B cell (primary cell): Measurements from ENCODE around the gene PRIMPOL. TPM values are rescaled to one million over a fixed set of nuclear protein-coding genes. Genes with fewer than 3 reads are reported as not detected.

Experiments used
- ATAC-seq: fragments of 200-7000 bp; cut with Tn5 transposase; one replicate; pipeline ENCODE4 v1.10.0; 2021; ENCODE audit warnings: low read depth, mild to moderate bottlenecking, moderate number of reproducible peaks, moderate library complexity
- CTCF ChIA-PET: fragments of 350-600 bp; sonication (Branson Sonifier 250); formaldehyde crosslinking; loops from one replicate; lab custom pipeline; 2021; ENCODE audit warnings: antibody characterized with exemption, inconsistent platforms; lab: Charles Lee
- POLR2A ChIA-PET: fragments of 350-600 bp; sonication (Branson Sonifier 250); formaldehyde crosslinking; loops from one replicate; lab custom pipeline; 2021; ENCODE audit warnings: antibody characterized with exemption; lab: Charles Lee
- DNase-seq: peaks from one replicate; pipeline ENCODE4 v3.0.0; 2013
- H2AFZ ChIP-seq: 2 replicates; pipeline ENCODE4 v1.6.1; 2012; ENCODE audit warnings: mild to moderate bottlenecking, low read depth, low read length; ENCODE audit not compliant: insufficient read depth, poor library complexity, severe bottlenecking
- H3K27ac ChIP-seq, 2 donors: 1 replicate in 1 of 2; 2 replicates in 1 of 2; pipeline ENCODE4 v1.5.1; 2012 to 2013; ENCODE audit warnings: low read length in 2 of 2, mild to moderate bottlenecking in 2 of 2, moderate library complexity in 1 of 2
- H3K27me3 ChIP-seq, 4 experiments: fragments of 200-600 bp in 1 of 4; sonication (generic) in 1 of 4; replicated peaks in 1 of 4; 1 replicate in 2 of 4; 2 replicates in 2 of 4; pipeline versions ENCODE4 v1.6.1 to v1.7.0; 2013 to 2016; ENCODE audit warnings: low read length in 3 of 4, mild to moderate bottlenecking in 2 of 4, mixed read lengths in 1 of 4, moderate library complexity in 1 of 4; ENCODE audit not compliant: insufficient read depth in 4 of 4, control insufficient read depth in 3 of 4; ENCODE audit errors: control extremely low read depth in 1 of 4
- H3K36me3 ChIP-seq, 2 experiments: replicated peaks in 1 of 2; 1 replicate in 1 of 2; 2 replicates in 1 of 2; pipeline versions ENCODE4 v1.6.1 to v1.7.1; 2013; ENCODE audit warnings: low read length in 1 of 2; ENCODE audit not compliant: insufficient read depth in 2 of 2, control insufficient read depth in 1 of 2; ENCODE audit errors: control extremely low read depth in 1 of 2, extremely low read depth in 1 of 2
- H3K4me1 ChIP-seq, 2 donors: fragments of 200-600 bp in 1 of 2; sonication (generic) in 1 of 2; 1 replicate in 1 of 2; 2 replicates in 1 of 2; pipeline versions ENCODE4 v1.5.1 to v1.6.1; 2013 to 2017; ENCODE audit warnings: low read length in 2 of 2; ENCODE audit not compliant: control insufficient read depth in 2 of 2, insufficient read depth in 2 of 2
- H3K4me2 ChIP-seq: replicated peaks from 2 replicates; pipeline ENCODE3; 2012; ENCODE audit warnings: mild to moderate bottlenecking, low read depth, low read length; ENCODE audit not compliant: poor library complexity, severe bottlenecking
- H3K4me3 ChIP-seq, 5 experiments: fragments of 200-600 bp in 1 of 5; sonication (generic) in 1 of 5; 1 replicate in 3 of 5; 2 replicates in 2 of 5; pipeline versions ENCODE4 v1.5.1 to v1.7.0; 2011 to 2016; ENCODE audit warnings: low read length in 4 of 5, mild to moderate bottlenecking in 4 of 5, low read depth in 2 of 5, control low read depth in 1 of 5, moderate library complexity in 1 of 5; ENCODE audit not compliant: insufficient read depth in 1 of 5; ENCODE audit errors: control extremely low read depth in 1 of 5, extremely low read depth in 1 of 5
- H3K79me2 ChIP-seq: fragments of 200-600 bp; sonication (generic); one replicate; pipeline ENCODE4 v1.6.0; 2016; ENCODE audit warnings: low read length; ENCODE audit not compliant: control insufficient read depth, insufficient read depth
- H3K9ac ChIP-seq: fragments of 200-600 bp; sonication (generic); 2 replicates; pipeline ENCODE4 v1.6.1; 2017; ENCODE audit warnings: mild to moderate bottlenecking, low read length, moderate library complexity
- H3K9me3 ChIP-seq, 3 donors: one replicate each; pipeline versions ENCODE4 v1.6.1 to v1.7.1; 2013; ENCODE audit warnings: low read length in 2 of 3; ENCODE audit not compliant: control insufficient read depth in 2 of 3, insufficient read depth in 1 of 3; ENCODE audit errors: control extremely low read depth in 1 of 3
- H4K20me1 ChIP-seq: 2 replicates; pipeline ENCODE4 v1.6.0; 2012; ENCODE audit warnings: mild to moderate bottlenecking, low read length; ENCODE audit not compliant: insufficient read depth, control insufficient read depth, poor library complexity, severe bottlenecking
- H3K27ac Mint-ChIP-seq: one replicate; pipeline ENCODE4 v1.8.0; 2021; ENCODE audit warnings: mixed read lengths
- H3K27me3 Mint-ChIP-seq: one replicate; pipeline ENCODE4 v1.8.0; 2021; ENCODE audit warnings: mixed read lengths
- H3K4me1 Mint-ChIP-seq: one replicate; pipeline ENCODE4 v1.8.0; 2021; ENCODE audit warnings: mixed read lengths
- H3K4me3 Mint-ChIP-seq: one replicate; pipeline ENCODE4 v1.8.0; 2021; ENCODE audit warnings: mixed read lengths
- H3K9me3 Mint-ChIP-seq: one replicate; pipeline ENCODE4 v1.8.0; 2022; ENCODE audit warnings: mixed read lengths; ENCODE audit not compliant: insufficient read depth
- CTCF ChIP-seq: fragments of 200-600 bp; IDR thresholded peaks from one replicate; pipeline ENCODE4 v1.8.0; 2022; ENCODE audit warnings: antibody characterized with exemption, mild to moderate bottlenecking
- EZH2 ChIP-seq: IDR thresholded peaks from 2 replicates; pipeline ENCODE4 v1.6.1; 2012; ENCODE audit warnings: borderline replicate concordance, low read depth, mild to moderate bottlenecking, moderate library complexity, low read length; ENCODE audit not compliant: insufficient read depth, poor library complexity, severe bottlenecking
- WGBS: methylation state at CpG from one replicate; pipeline ENCODE4 v1.1.5; 2013; ENCODE audit warnings: missing lambda C conversion rate; ENCODE audit not compliant: insufficient coverage; 5-methylcytosine and 5-hydroxymethylcytosine counted together
- intact Hi-C: fragments of 100-400 bp; cut with micrococcal nuclease; formaldehyde crosslinking; loops from one replicate; pipeline ENCODE4 v1.10.0; 2022
- polyA plus RNA-seq: library from polyadenylated mRNA; depleted of rRNA; stranded (reverse); fragments of >200 nt; gene quantifications from 2 replicates; pipeline ENCODE4 v1.2.3, GENCODE V29; 2012
- total RNA-seq, 2 donors: library from RNA; stranded (reverse); fragments of 120-200 nt in 1 of 2; gene quantifications; 1 replicate in 1 of 2; 2 replicates in 1 of 2; pipeline versions ENCODE4 v1.2.3 to v1.2.4, GENCODE V29; 2013 to 2022

PRIMPOL gene
- total and polyA plus RNA-seq, 2 donors (not counting 1 experiment from before 2014, with no cell fraction given) = 15.4 to 16.3 TPM

GRCh38 chr4:184660978-184661377 is 11.4 kb downstream of the PRIMPOL start:
- Histone ChIP-seq H3K27ac (no peak overlapping the region), H3K9ac (no peak overlapping the region), H3K4me3 (no peak overlapping the region), H3K79me2 (no peaks in the 10 kb centered on the region), H3K4me2 (no peak overlapping the region), H3K9me3 (no peaks in the 10 kb centered on the region), H4K20me1 (no peaks in the 10 kb centered on the region), H3K4me1 (peaks cover 3 to 5% of the 10 kb centered on the region in 2 donors), H2AFZ (no peak overlapping the region), H3K27me3 (no peaks in the 10 kb centered on the region), H3K36me3 (peaks cover 4 to 5% of the 10 kb centered on the region in 2 experiments)
- DNase-seq (no peak), ATAC-seq (no peak)
- no peaks in the 10 kb centered on the region for H3K27me3 Mint-ChIP-seq
- intact Hi-C loops = no loop called here
- no peak overlapping the region for H3K27ac Mint-ChIP-seq
- TF ChIP-seq EZH2 (no peak), CTCF (no peak)
- ChIA-PET POLR2A (no interaction called here), CTCF (interaction anchor here (1.4 kb wide), 1 partner anchor 397 kb away, joined by 4 read pairs; no protein-coding TSS in a partner anchor)
- no peaks in the 10 kb centered on the region for H3K9me3 Mint-ChIP-seq
- H3K4me3 Mint-ChIP-seq = no peak overlapping the region
- H3K4me1 Mint-ChIP-seq = peaks cover 15% of the 10 kb centered on the region

- no CpG with 5 or more reads among the region's 1 CpG for WGBS
- intact Hi-C loops = no loop called here
- H3K4me1 Mint-ChIP-seq = peaks cover 5% of the 10 kb centered on the region
- Histone ChIP-seq H2AFZ (no peak overlapping the region), H3K4me2 (no peak overlapping the region), H3K9ac (no peak overlapping the region), H3K4me1 (peaks cover 0 to under 1% of the 10 kb centered on the region in 2 donors), H3K9me3 (no peaks in the 10 kb centered on the region), H3K27ac (no peak overlapping the region), H3K79me2 (no peaks in the 10 kb centered on the region), H3K4me3 (no peak overlapping the region), H4K20me1 (no peaks in the 10 kb centered on the region), H3K36me3 (peaks cover 4 to 7% of the 10 kb centered on the region in 2 experiments), H3K27me3 (no peaks in the 10 kb centered on the region)
- no peak overlapping the region for H3K4me3 Mint-ChIP-seq
- no peaks in the 10 kb centered on the region for H3K9me3 Mint-ChIP-seq
- H3K27ac Mint-ChIP-seq = no peak overlapping the region
- ATAC-seq (no peak), DNase-seq (no peak)
- POLR2A ChIA-PET = no interaction called here
- TF ChIP-seq CTCF = no peak
- no peak for TF ChIP-seq EZH2
- CTCF ChIA-PET = interaction anchor here (1.0 to 1.4 kb wide), 3 partner anchors 8 to 398 kb away, joined by 3 to 4 read pairs (median 3); no protein-coding TSS in a partner anchor
- H3K27me3 Mint-ChIP-seq = no peaks in the 10 kb centered on the region
Observed at GRCh38 chr4:184662236-184662635, 12.7 kb downstream of the PRIMPOL start.
